SK-N-MC (cell line): ENCODE results near the gene DBN1.

Experiments used
- EZH2 ChIP-seq: fragments of 200-600 bp; sonication (generic); IDR thresholded peaks from one replicate; pipeline ENCODE4 v1.6.1; 2017; ENCODE audit warnings: antibody characterized with exemption
- POLR2AphosphoS5 ChIP-seq: IDR thresholded peaks from 2 replicates; pipeline ENCODE4 v1.6.1; 2012; ENCODE audit warnings: mild to moderate bottlenecking, low read depth, low read length, borderline replicate concordance

GRCh38 chr5:177496727-177497291 is 23.4 kb upstream of the DBN1 start:
- TF ChIP-seq POLR2AphosphoS5, result no peak
- TF ChIP-seq EZH2, result no peak
